Eye (tissue), 1 donor: ENCODE results near the gene PRPF38A.
A peak's percentile ranks its signal among the peaks of the same experiment; 100 is the strongest.
"Not testable (repeated sequence)": the region's sequence is repeated elsewhere in the genome, so short reads cannot be mapped to it uniquely, and the experiment has no call there.

Source experiments
- DNase-seq: peaks from one replicate; pipeline ENCODE4 v3.0.0-alpha.2; 2015

Gene PRPF38A, protein sequence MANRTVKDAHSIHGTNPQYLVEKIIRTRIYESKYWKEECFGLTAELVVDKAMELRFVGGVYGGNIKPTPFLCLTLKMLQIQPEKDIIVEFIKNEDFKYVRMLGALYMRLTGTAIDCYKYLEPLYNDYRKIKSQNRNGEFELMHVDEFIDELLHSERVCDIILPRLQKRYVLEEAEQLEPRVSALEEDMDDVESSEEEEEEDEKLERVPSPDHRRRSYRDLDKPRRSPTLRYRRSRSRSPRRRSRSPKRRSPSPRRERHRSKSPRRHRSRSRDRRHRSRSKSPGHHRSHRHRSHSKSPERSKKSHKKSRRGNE

DNA sequence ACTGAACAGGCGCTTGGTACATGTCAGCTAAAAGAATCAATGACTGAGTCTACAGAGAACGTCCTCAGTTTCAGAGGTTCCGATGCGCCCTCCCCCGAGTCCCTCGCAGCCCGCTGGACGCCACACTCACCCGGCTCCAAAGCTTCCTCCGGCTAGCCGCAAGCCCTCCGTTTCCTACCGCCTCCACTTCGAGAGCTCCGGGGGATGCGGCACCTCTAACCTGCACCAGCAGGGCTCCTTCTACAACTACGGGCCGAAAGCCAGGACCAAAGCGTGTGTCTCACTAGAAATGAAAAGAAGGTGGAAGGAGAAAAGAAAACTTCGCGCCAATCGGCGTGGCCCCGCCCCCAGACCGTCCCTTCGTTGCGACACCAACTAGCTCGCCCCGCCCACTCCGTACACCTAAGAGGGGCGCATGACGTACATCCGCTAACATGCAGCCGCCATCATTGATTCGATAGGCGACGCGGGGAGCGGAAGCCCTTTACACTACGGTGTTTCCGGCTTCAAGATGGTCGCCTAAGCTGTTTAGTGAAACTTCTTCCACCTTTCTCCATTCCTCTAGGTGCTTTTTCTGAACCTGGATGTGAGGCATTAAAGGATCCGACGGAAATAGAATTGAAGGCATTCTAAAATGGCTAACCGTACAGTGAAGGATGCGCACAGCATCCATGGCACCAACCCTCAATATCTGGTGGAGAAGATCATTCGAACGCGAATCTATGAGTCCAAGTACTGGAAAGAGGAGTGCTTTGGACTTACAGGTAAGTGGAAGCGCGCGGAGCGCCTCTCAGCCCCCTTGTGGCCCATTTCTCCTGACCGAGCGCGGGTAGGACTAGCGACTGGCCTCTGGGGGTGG lies at the start of gene PRPF38A, which contains the start of gene ORC1:
PRPF38A (plus strand) TSS at position 487 of the 859 bp plus-strand sequence; CDS start at position 635, 148 bp downstream.
ORC1 (minus strand) TSS at position 308 of the 859 bp plus-strand sequence. CDS start 2,200 bp downstream, outside the sequence.
- peak; percentile 99 for DNase-seq

DNA sequence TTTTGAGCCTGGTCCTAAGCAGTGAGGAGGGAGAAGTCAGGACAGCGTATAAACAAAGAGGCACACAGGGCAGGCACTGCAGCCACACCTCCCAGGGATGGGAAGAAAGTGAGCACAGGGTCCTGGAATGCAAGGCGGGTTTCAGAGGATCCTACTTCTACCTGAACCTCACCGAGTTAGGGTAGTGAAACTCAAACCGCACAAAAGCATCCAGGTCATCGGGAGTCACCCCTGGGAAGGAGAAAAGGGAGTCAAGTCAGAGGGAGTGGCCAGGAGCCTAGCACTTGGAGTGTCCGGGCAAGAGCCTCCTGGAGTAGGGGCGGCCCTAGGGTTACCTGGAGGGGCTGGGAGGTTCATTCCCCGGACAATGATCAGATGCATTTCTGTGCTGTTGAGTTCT lies 49.0 kb upstream of the PRPF38A start:
- DNase-seq: no peak

DNA sequence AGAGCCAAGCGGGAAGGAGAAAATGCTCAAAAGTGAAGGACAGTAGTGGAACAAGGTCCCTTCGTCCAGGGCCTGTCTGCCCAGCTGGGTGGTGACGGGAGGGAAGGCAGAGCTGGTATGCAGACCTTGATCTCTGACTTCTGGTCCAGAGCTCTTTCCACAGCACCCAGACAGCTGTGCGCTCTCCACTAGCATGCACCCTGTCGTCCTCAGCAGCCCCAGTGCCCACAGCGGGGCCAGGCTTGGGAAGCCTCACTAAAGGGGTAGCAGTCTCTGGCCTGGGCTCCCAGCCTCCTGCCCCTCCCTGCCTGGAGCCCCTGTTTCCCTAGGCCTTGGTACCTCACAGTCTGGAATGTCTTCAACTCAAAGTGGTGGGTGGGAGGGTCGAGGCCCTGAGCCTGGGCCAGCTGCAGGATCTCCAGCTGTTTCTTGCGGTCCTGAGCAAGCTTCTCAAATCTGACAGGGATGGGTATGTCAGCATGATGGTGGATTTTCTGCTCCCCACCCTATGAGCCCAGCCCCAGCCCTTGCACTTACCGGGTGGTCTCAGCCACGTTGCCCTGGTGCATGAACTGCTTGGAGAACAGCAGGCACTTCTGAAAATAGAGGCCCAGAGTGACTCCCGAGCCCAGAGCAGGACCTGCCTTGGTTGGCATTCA lies 48.4 kb upstream of the PRPF38A start:
- DNase-seq: no peak

DNA sequence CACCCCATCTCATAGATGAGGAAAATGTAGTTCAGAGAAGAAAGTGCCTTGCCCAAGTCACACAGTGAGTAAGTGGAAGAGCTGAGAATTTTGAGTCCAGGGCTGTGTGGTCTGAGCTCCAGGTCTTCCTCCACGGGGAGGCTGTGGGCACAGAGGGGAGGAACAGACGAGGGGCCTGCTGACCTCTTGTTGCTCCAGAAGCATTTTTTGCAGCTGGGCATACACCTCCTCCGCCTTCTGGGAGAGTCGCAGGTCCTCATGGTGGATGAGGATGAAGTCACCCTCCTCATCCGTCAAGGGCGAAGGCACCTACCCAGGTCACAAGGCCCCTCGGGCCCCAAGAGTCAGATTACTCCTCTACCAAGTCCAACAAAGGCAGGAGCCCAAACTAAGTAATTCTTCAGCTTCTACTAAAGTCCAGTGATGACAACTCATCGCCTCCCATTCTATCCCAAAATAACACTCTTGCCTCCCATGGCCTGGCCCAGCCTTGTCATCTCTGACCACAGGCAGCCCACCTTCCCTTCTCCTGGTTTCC lies 47.5 kb upstream of the PRPF38A start:
- no peak for DNase-seq

DNA sequence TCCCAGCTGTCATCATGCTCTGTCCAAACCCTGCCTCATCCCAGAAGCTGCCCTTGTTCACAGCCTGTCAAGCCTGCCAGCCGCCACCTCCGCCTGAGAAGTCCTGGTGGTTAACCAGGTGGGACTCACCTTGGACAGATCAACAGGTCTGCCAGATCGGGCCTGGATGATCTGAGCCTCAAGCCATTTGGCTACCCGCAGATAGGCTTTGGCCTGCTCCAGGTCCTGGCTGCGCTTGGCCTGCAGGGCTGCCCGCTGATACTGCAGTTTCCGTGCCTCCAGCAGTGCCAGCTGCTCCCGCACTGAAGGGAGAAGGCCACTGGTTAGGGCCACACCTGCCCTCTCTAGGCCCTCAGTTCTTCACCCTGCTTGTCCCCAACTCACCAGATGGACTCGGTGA lies 47.0 kb upstream of the PRPF38A start:
- DNase-seq: no peak

DNA sequence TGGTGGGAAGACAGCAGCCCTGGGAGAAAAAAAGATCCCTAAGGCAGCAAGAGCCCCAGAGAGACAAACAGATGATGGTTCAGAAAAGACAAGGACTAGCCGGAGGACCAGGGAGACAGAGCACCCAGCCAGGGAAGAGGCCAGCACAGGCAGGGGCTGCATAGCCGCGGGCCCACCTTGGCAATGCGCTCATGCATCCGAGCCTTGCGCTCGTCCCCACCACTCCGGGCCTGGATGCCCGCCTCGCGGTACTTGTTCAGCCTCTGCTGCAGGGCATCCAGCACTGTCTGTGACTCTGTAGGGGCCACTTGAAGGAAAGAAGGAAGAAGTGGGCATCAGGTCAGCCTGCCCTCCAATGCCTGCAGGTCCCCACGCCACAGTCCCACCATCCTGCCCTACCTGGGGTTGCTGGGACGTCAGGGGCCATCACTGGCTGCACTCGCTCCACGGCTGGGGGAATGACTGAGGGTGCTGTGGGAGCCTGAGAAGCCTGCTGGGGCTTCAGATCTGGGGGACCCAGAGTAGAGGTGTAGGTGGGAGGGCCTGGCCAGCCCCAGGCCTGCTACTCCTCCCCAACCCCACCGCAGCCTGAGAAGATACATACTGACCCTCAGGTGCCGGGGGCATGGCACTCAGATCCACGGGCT lies 45.4 kb upstream of the PRPF38A start:
- no peak for DNase-seq

DNA sequence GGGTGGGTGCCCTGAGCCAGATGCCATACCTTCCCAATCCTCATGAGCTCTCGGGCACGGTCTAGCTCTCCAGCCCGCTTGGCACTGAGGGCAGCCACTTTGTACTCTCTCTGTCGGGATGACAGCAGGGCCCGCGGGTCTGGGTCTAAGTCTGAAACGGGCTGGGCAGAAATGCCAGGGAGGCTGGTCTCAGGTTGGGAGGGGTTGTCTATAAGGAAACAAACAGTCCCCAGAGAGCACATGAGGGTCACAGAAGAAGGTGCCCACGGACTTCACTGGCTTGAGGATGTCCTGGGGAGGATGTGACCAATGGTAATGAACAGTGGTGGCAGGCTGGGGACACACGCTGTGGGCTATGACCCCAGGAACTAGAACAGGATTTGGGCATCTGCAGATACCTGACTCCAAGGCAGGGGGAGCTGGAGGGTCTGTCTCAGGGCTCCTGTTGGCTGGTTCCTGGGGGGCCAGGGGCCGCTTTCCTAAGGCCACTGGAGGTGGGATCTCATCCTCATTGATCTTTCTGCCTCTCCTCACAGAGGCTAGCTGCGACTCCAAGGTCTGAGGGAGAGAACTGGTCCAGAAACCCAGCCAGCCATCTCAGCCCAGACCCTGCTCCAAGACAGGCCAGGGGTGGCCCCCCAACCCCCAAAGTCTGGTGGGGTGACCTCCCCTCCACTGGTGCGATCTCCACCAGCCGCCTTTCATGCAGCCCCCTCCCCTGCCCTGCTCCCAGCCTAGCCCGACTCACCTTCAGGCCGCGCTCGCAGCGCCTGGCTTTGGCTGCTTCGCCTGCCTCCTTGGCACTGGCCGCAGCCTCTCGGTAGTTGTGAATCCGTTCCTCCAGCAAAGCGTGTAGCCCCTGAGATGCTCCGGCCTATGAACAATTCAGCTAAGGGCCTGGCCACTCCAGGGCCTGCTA lies 44.5 kb upstream of the PRPF38A start:
- no peak for DNase-seq

DNA sequence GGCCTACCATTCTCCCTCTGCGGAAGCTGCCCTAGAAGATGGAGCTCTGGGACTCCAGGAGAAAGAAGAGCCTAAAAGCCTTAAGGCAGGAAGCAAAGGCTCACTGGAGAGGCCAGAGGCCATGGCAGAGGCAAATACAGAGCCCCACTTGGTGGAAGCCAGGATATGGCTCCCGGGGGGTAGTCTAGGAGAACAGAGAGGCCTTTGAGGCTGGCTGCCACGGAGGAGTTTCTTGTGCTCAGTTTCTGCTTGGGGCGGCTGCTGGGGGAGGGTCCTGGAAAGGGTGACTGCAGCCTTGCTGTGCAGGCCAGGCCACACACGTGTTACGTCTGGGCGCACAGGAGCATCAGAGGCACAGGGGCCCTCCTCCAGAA lies 43.8 kb upstream of the PRPF38A start:
- no peak for DNase-seq

DNA sequence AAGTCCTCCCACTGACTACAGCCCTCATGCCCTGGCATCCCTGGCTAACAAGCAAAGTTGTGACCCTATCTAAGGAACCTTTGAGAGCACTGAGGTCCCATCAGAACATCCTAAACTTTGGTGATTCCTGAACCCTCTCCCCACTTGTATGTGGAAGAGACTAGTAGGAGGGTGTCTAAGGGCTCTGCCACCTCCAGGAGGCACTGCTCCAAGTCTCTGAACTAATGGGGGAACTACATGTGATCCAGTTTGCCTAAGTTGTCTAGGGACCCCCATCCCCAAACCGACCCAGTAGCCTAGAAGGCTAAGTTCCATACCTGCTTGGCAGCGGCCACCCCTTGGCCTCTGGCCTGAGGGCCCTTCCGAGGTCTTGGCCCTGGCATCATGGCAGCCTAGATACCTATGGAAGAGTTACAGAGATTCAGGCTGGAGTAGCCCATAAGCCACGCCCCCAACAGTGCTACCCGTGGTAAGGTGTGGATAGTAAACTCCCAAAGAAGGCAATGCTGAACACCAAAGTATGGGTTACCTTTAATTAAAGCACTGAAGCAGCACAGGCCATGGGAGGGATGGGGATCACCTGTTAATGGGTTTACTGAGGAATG lies 40.1 kb upstream of the PRPF38A start:
- DNase-seq: no peak

DNA sequence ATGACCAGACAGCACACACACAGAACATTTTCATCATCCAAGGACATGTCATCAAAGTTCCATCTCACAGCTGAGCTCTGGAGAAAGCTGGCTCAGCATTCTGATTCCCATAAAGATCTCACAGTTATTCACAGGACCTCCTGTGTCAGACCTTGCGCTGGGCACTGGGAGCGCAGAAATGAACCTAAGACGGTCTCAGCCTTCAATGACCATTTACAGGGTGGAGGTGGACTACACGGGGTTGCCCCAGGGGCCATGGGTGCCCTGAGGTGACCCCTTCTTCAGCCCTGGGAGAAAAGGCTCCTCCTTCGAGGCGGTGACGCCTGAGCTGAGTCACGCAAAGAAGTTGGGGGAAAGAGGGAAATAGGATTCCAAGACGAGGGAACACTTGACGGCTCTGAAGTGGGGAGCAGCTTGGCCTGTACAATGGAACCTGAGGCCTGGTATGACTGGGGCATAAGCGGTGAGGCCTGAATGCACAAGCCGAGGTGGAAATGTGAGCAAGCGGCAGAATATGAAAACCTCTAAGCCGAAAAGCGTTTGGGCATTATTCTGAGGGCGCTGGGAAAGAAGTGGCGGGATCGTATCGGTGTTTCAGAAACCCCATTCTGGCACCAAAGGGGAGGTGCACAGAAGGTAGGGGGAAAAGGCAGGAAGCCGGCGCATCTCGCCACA lies 39.2 kb upstream of the PRPF38A start:
- DNase-seq: peak; percentile 63

DNA sequence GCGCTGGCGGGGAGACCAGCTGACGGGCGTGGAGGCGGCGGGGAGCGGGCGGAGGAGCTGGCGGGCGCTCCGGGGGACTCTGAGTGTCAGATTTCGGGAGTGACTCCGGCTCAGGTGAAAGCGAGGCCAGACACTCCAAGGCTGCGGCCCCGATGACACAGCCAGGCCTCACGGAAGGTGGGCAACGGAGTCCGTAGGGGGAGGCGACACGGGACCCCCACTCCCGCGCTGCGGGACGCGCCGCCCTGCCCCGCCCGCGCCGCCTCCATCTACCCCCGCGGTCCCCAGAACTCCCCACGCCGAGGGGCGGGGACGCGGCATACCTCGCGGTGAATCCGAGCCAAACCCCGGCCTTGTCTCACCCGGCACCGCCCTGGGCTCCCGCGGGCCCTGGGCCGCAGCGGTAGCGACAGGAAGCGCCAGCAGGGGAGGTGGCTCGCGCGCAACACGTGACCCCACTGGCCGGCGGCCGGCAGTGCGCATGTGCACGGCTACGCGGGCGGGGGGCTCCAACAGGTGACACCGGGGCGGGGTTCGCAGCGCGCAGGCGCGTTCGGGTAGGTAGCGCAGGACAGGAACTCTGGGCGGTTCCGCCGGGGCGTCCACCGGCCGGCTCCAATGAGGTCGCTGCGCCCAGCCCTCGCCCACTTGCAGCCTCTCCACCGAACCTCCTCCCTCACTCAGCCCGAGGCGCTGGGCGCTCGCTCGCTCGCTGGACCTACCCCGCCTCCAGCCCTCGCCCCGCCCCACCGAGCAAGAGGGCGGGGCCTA lies 38.5 kb upstream of the PRPF38A start, which contains the start of gene CC2D1B:
CC2D1B (minus strand) TSS at position 460 of the 771 bp plus-strand sequence. CDS start 1,585 bp downstream, outside the sequence.
- peak; percentile 99 for DNase-seq

DNA sequence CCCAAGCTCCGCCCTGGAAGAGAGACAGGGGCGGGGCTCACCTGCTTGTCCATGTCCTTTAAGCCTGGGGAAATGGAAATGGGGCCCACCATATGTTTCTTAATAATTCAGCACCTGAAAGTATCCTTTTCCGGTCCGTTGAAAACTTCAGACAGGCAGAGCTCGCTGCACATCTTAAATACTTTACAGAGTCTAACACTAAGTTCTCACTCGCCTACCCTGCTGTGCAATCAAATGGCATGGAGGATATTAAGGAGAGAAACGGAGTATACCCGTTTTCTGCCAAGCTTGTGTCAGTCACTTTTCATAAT lies 37.9 kb upstream of the PRPF38A start:
- no peak for DNase-seq

DNA sequence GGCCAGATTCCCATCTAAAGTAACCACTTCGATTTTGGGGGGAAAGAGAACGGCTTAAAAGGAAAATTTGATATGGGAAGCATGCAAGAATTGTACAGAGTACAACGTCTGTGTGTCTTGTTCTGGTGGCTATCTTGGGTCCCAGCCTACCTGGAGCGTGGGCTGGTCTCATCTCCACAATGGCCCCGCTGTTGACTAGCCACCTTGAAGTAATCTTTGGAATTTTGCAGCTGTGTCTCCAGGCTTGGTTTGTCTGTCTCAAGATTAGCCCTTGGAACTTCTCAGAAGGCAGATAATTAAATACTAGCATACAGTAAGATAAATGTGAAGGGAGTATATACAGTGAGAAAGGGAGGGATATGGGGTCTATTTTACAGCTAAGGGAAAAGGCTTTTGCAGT lies 37.1 kb upstream of the PRPF38A start:
- no peak for DNase-seq

DNA sequence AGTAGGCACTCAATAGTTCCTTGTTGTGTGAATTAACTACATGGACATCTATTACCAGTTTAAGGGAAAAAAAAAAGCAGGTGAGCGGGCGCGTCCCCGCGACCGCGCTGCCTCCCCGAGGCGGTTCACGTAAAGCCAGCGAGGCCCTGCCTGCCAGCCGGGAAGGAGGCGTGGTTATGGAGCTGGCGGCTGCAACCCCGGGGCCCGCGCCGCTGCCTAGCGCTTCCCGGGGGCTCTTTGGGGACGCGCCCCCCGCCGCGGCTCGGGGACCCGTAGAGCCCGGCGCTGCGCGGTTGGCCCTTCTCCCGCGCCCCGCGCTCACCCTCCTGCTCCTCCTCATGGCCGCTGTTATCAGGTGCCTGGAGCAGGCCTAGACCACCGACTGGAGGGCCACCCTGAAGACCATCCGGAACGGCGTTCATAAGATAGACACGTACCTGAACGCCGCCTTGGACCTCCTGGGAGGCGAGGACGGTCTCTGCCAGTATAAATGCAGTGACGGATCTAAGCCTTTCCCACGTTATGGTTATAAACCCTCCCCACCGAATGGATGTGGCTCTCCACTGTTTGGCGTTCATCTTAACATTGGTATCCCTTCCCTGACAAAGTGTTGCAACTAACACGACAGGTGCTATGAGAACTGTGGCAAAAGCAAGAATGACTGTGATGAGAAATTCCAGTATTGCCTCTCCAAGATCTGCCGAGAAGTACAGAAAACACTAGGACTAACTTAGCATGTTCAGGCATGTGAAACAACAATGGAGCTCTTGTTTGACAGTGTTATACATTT lies 35.8 kb upstream of the PRPF38A start:
- DNase-seq: peak; percentile 83

DNA sequence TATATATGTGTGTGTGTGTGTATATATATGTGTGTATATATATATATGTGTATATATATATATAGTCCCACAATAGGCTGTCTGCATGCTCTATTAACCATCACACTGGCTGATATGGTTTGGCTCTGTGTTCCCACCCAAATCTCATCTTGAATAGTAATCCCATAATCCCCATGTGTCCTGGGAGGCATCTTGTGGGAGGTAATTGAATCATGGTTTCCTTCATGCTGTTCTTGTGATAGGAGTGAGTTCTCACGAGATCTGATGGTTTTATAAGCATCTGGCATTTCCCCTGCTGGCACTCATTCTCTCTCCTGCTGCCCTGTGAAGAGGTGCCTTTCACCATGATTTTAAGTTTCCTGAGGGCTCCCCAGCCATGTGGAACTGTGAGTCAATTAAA lies 34.6 kb upstream of the PRPF38A start:
- DNase-seq: not testable (repeated sequence)

DNA sequence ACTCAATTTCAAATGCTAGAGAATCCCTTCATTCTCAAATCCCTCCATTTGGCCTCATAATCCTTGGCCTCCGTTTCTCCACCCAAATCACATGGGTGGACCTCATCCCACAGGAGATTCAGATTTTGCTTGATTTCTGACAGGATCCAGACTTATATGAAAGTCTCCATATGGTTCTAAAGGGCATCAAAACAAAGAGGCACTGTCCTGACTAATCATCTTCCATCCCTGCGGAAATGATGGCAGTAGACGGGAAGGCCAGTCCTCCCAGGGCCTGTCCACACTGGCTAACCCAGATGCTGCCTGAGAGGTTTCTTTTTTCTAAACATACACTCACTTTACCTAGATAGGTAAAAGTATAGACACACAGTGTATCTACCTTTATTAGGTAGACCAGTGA lies 19.0 kb upstream of the PRPF38A start:
- no peak for DNase-seq

DNA sequence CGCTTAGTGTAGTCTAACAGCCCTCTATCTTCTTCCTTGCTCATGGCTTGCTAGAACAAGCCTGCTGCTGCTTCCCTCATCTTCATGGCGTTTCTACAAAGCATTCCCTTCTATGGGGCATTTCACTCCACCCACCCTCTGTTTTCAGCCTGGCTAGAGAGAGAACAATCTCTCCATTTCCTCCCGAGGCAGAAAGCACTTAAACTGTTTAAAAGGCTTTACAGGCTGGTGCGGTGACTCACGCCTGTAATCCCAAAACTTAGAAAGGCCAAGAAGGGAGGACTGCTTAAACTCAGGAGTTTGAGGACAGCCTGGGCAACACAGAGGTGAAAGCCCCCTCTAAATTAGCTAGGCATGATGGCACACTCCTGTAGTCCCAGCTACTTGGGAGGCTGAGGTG lies 17.9 kb upstream of the PRPF38A start:
- DNase-seq: no peak

DNA sequence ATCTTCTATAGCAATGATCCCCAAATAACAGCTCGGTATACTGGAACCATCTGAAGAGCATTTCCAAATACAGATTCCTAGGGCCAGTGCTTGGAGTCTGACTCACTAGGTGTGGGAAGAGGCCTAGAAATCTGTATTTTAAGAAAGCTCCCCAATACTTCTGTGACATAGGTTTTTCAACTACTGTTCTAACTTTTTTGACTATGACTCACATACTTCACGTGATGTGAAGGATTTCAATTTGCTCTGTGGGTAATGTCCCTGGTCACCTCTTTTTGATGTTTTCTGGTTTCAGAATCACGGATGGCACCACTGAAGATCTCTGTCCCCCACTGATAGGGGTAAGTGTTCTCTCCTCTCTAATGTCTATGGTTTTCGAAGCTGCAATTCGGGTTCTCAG lies 11.2 kb upstream of the PRPF38A start:
- no peak for DNase-seq

DNA sequence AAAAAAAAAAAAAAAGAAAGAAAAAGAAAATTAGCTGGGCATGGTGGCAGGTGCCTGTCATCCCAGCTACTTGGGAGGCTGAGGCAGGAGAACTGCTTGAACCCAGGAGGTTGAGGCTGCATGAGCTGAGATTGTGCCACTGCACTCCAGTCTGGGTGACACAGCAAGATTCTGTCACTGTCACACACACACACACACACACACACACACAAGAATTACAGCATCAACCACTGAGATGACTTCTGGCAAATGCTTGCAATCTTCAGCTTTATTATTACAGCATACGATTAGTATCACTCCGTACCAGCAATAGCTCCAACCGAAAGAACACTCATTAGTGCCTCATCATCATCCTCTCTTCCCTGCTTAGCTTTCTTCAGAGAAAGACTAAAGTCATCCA lies 4.8 kb upstream of the PRPF38A start:
- DNase-seq: no peak
